ENCODE measurements around the gene SLC31A1.

DNA sequence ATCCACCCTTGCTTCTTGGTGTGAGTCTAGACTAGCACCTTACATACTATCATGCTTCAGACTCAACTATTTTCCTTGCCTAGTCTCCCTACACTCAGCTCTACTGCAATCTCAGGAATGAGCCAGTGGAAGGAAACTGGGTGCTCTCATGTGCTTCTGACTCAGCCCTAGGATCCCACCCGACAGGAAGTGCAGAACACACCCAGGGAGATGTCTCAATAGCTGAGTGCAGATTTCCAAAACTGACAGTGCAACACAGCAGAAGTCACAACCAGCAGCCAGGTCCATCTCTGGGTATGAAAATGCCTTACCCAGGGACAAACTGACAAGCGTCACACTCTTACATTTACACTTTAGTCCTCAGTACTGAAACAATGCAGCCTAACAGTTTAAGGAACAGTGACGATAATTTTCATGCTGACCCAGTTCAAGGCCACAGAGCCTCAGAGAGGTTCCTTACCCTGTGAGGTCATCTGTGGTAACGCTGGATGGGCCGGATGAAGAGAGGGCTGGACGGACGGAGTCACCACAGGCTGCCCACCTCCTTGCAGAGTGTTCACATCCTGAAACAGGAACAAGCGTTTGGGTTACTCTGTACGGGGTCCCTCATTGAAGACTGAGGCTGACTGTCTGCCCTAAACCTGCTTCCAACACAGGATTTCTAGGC, 33.3 kb upstream of the SLC31A1 start:
- TF ChIP-seq POLR2A (IDR thresholded peaks at IDR 0.05; ENCODE audit: low read depth, low read length), result no peak
- TF ChIP-seq POLR2AphosphoS5 (IDR thresholded peaks at IDR 0.05; ENCODE audit: low read depth, low read length), result no peak

Data from GM12891 (cell line).